H9 (cell line): ENCODE measurements around the gene EPHA2. TPM values are rescaled to one million over a fixed set of nuclear protein-coding genes. Genes with fewer than 3 reads are reported as not detected.

Experiments used
- DNase-seq: peaks from one replicate; pipeline ENCODE4 v3.0.0-alpha.2; 2017
- H2AFZ ChIP-seq: one replicate; pipeline ENCODE4 v1.6.1; 2013; ENCODE audit warnings: mild to moderate bottlenecking, low read length, control low read depth, moderate library complexity
- H2AK5ac ChIP-seq: 2 replicates; pipeline ENCODE4 v1.6.1; 2013; ENCODE audit warnings: low read length, control low read depth, mixed read lengths; ENCODE audit not compliant: insufficient read length
- H2BK120ac ChIP-seq: one replicate; pipeline ENCODE4 v1.6.1; 2013; ENCODE audit warnings: low read depth, mild to moderate bottlenecking, low read length, control low read depth, inconsistent platforms; ENCODE audit not compliant: poor library complexity, severe bottlenecking
- H2BK12ac ChIP-seq: 2 replicates; pipeline ENCODE4 v1.6.1; 2013; ENCODE audit warnings: low read length, control low read depth, mixed read lengths, low read depth; ENCODE audit not compliant: insufficient read length
- H2BK15ac ChIP-seq: 2 replicates; pipeline ENCODE4 v1.6.1; 2013; ENCODE audit warnings: low read depth, low read length, control low read depth
- H2BK20ac ChIP-seq: one replicate; pipeline ENCODE4 v1.6.1; 2013; ENCODE audit warnings: low read depth, mild to moderate bottlenecking, low read length, control low read depth, inconsistent platforms; ENCODE audit not compliant: poor library complexity, severe bottlenecking
- H2BK5ac ChIP-seq: 2 replicates; pipeline ENCODE4 v1.6.1; 2013; ENCODE audit warnings: low read length, control low read depth, mixed read lengths; ENCODE audit not compliant: insufficient read length
- H3K14ac ChIP-seq: 2 replicates; pipeline ENCODE4 v1.6.1; 2013; ENCODE audit warnings: low read length, control low read depth; ENCODE audit not compliant: insufficient read depth
- H3K18ac ChIP-seq: 2 replicates; pipeline ENCODE4 v1.6.1; 2013; ENCODE audit warnings: low read depth, mild to moderate bottlenecking, mixed read lengths, low read length, control low read depth; ENCODE audit not compliant: insufficient read length
- H3K23ac ChIP-seq: 2 replicates; pipeline ENCODE4 v1.6.1; 2013; ENCODE audit warnings: low read length, control low read depth, mixed read lengths, low read depth; ENCODE audit not compliant: insufficient read length
- H3K23me2 ChIP-seq: 2 replicates; pipeline ENCODE4 v1.6.1; 2013; ENCODE audit warnings: low read depth, mild to moderate bottlenecking, mixed read lengths, low read length, control low read depth; ENCODE audit not compliant: insufficient read length, poor library complexity, severe bottlenecking
- H3K27ac ChIP-seq: 2 replicates; pipeline ENCODE4 v1.5.1; 2013; ENCODE audit warnings: low read length, control low read depth, mixed read lengths, low read depth; ENCODE audit not compliant: insufficient read length
- H3K27me3 ChIP-seq: 2 replicates; pipeline ENCODE4 v1.6.1; 2013; ENCODE audit warnings: low read length, control low read depth, inconsistent platforms; ENCODE audit not compliant: insufficient read depth
- H3K4ac ChIP-seq: 2 replicates; pipeline ENCODE4 v1.6.1; 2013; ENCODE audit warnings: low read depth, mild to moderate bottlenecking, control low read depth, inconsistent platforms, low read length, moderate library complexity
- H3K4me1 ChIP-seq: 2 replicates; pipeline ENCODE4 v1.6.1; 2013; ENCODE audit warnings: low read length, control low read depth, inconsistent platforms; ENCODE audit not compliant: insufficient read depth
- H3K4me2 ChIP-seq: 2 replicates; pipeline ENCODE4 v1.6.1; 2013; ENCODE audit warnings: low read length, control low read depth, mixed read lengths; ENCODE audit not compliant: insufficient read length, insufficient read depth
- H3K56ac ChIP-seq: 2 replicates; pipeline ENCODE4 v1.6.1; 2013; ENCODE audit warnings: low read depth, mild to moderate bottlenecking, mixed read lengths, low read length, control low read depth; ENCODE audit not compliant: insufficient read length
- H3K79me1 ChIP-seq: 2 replicates; pipeline ENCODE4 v1.6.1; 2013; ENCODE audit warnings: low read depth, mild to moderate bottlenecking, moderate library complexity, low read length, control low read depth, inconsistent platforms; ENCODE audit not compliant: insufficient read depth, poor library complexity, severe bottlenecking
- H3K79me2 ChIP-seq: 2 replicates; pipeline ENCODE4 v1.6.1; 2013; ENCODE audit warnings: low read length, control low read depth, inconsistent platforms; ENCODE audit not compliant: insufficient read depth
- H3K9ac ChIP-seq: 2 replicates; pipeline ENCODE4 v1.6.1; 2013; ENCODE audit warnings: low read length, control low read depth, mixed read lengths; ENCODE audit not compliant: insufficient read length; ENCODE audit errors: extremely low read depth
- H3K9me3 ChIP-seq: one replicate; pipeline ENCODE4 v1.6.1; 2013; ENCODE audit warnings: low read depth, low read length, inconsistent platforms; ENCODE audit not compliant: control insufficient read depth
- H3T11ph ChIP-seq: one replicate; pipeline ENCODE4 v1.6.1; 2013; ENCODE audit warnings: mild to moderate bottlenecking, low read length, control low read depth, inconsistent platforms
- H4K20me1 ChIP-seq: one replicate; pipeline ENCODE4 v1.6.1; 2013; ENCODE audit not compliant: control insufficient read depth, insufficient read length, insufficient read depth
- H4K5ac ChIP-seq: 2 replicates; pipeline ENCODE4 v1.6.1; 2013; ENCODE audit warnings: low read depth, mild to moderate bottlenecking, mixed read lengths, low read length, control low read depth; ENCODE audit not compliant: insufficient read length
- H4K8ac ChIP-seq: replicated peaks from 2 replicates; pipeline ENCODE4 v1.6.1; 2013; ENCODE audit warnings: low read length, control low read depth, mixed read lengths, low read depth; ENCODE audit not compliant: insufficient read length
- H4K91ac ChIP-seq: 2 replicates; pipeline ENCODE4 v1.6.1; 2013; ENCODE audit warnings: low read depth, mild to moderate bottlenecking, moderate library complexity, mixed read lengths, low read length, control low read depth; ENCODE audit not compliant: insufficient read length
- H3K27ac Mint-ChIP-seq, 3 experiments: 2 replicates in 2 of 3; 3 replicates in 1 of 3; pipeline ENCODE4 v1.8.0; 2020 to 2021; ENCODE audit warnings: mixed read lengths in 3 of 3, mild to moderate bottlenecking in 1 of 3, moderate library complexity in 1 of 3
- H3K27me3 Mint-ChIP-seq: 2 replicates; pipeline ENCODE4 v1.8.0; 2021; ENCODE audit warnings: low read depth, mild to moderate bottlenecking, moderate library complexity, mixed read lengths
- H3K36me3 Mint-ChIP-seq, 3 experiments: 2 replicates in 2 of 3; 3 replicates in 1 of 3; pipeline ENCODE4 v1.8.0; 2020 to 2021; ENCODE audit warnings: low read depth in 3 of 3, mixed read lengths in 3 of 3; ENCODE audit not compliant: insufficient read depth in 1 of 3
- H3K4me1 Mint-ChIP-seq, 2 experiments: 2 replicates each; pipeline ENCODE4 v1.8.0; 2020; ENCODE audit warnings: mixed read lengths in 2 of 2
- H3K4me3 Mint-ChIP-seq, 2 experiments: 2 replicates in 1 of 2; 3 replicates in 1 of 2; pipeline ENCODE4 v1.8.0; 2020 to 2021; ENCODE audit warnings: mild to moderate bottlenecking in 2 of 2, mixed read lengths in 2 of 2, moderate library complexity in 1 of 2
- H3K9me3 Mint-ChIP-seq, 2 experiments: 2 replicates in 1 of 2; 3 replicates in 1 of 2; pipeline ENCODE4 v1.8.0; 2020; ENCODE audit warnings: mild to moderate bottlenecking in 2 of 2, mixed read lengths in 2 of 2, moderate library complexity in 1 of 2
- WGBS: extraction: QIAGEN DNeasy Blood & Tissue Kit; methylation state at CpG from one replicate; pipeline ENCODE4 v1.1.7; 2013; ENCODE audit warnings: missing lambda C conversion rate, low lambda C conversion rate, mixed read lengths; ENCODE audit not compliant: insufficient read length; ENCODE audit errors: extremely low coverage; 5-methylcytosine and 5-hydroxymethylcytosine counted together
- total RNA-seq: library from RNA; stranded (reverse); gene quantifications from 2 replicates; pipeline ENCODE4 v1.2.1, GENCODE V29; 2021
- TF ChIP-seq, protein P1 (sequence below): fragments of 200-600 bp; sonication (generic); conservative IDR thresholded peaks from 3 replicates; pipeline ENCODE4 v1.8.0; 2021; ENCODE audit warnings: antibody characterized with exemption, mild to moderate bottlenecking

Gene EPHA2
- total RNA-seq, 1 experiment from 2014 or later, result 33.1 TPM

DNA sequence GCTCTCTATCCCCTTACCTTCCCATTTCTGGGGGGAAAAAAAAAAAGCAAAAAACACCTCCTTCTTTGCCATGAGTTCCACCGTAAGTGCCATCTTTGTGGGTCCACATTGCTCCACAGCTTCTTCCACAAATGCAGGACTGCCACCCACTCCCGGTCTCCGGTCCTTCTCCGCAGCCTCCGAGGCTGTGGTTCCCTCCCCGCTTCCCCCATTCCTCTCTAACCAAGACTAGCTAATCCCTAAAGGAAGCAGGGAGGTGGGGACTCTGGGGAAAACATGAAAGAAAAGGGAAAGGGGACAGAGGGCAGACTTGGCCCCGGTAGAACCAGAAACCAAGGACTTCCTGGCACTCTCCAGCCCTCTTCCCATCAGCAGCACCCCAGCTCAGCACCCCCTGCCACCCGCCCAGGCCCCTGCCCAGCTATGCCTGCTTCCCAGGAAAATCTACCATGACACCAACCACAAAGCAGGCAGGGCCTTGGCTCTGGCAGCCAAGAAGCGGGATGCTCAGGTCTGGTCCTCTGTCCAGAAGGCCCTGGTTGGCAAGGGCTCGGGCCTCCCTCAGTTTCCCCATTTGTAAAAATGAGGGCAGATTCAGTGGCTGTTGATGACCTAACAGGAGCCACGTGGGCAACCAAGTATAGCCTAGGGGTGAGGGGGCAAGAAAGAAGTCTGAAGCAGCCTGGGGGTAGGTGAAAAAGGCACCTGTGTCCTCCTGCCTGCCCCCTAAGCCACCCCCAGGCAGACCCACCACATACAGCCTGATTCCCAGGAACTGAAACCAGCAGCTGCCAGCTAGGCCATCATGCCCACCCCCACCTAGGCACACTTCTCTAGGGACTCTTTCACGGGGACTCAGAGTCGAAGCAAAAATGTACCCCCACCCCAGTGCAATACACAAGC is 2.5 kb downstream of the EPHA2 start:
- Histone ChIP-seq H3K9ac (no peak overlapping the region), H3K27ac (no peak overlapping the region), H3K79me1 (no peaks in the 10 kb centered on the region), H3K27me3 (no peaks in the 10 kb centered on the region), H4K5ac (no peak overlapping the region), H2AK5ac (no peak overlapping the region), H2BK12ac (no peak overlapping the region), H2AFZ (no peak overlapping the region), H3K4ac (no peak overlapping the region), H2BK15ac (no peak overlapping the region), H3K14ac (peak overlapping the region; percentile 44; the same call in 1 of the 2 replicates), H4K20me1 (no peaks in the 10 kb centered on the region), H3K79me2 (peaks cover 37% of the 10 kb centered on the region; the same call in 1 of the 2 replicates), H3K56ac (no peak overlapping the region), H2BK20ac (no peak overlapping the region), H3K4me1 (peaks cover 5% of the 10 kb centered on the region; the same call in 1 of the 2 replicates), H2BK5ac (no peak overlapping the region), H4K8ac (no peak overlapping the region), H3K23ac (no peak overlapping the region), H2BK120ac (no peak overlapping the region), H3T11ph (no peak overlapping the region), H3K9me3 (no peaks in the 10 kb centered on the region), H3K18ac (no peak overlapping the region), H4K91ac (no peak overlapping the region), H3K4me2 (peak overlapping the region; percentile 52), H3K23me2 (peaks cover 7% of the 10 kb centered on the region)
- Mint-ChIP-seq H3K9me3 (no peaks in the 10 kb centered on the region), H3K36me3 (peaks cover 7 to 26% (median 10%) of the 10 kb centered on the region in 3 experiments; a peak in 6 of 7 replicates), H3K4me3 (peak overlapping the region; percentile 88 to 95), H3K27me3 (peaks cover 23% of the 10 kb centered on the region), H3K27ac (peak overlapping the region in 2 of 3 experiments; percentile 65 to 74; a peak in 4 of 7 replicates), H3K4me1 (peaks cover 45% of the 10 kb centered on the region in 2 experiments)
- no CpG with 5 or more reads among the region's 13 CpGs for WGBS
- no peak for DNase-seq
- TF ChIP-seq, protein P1, sequence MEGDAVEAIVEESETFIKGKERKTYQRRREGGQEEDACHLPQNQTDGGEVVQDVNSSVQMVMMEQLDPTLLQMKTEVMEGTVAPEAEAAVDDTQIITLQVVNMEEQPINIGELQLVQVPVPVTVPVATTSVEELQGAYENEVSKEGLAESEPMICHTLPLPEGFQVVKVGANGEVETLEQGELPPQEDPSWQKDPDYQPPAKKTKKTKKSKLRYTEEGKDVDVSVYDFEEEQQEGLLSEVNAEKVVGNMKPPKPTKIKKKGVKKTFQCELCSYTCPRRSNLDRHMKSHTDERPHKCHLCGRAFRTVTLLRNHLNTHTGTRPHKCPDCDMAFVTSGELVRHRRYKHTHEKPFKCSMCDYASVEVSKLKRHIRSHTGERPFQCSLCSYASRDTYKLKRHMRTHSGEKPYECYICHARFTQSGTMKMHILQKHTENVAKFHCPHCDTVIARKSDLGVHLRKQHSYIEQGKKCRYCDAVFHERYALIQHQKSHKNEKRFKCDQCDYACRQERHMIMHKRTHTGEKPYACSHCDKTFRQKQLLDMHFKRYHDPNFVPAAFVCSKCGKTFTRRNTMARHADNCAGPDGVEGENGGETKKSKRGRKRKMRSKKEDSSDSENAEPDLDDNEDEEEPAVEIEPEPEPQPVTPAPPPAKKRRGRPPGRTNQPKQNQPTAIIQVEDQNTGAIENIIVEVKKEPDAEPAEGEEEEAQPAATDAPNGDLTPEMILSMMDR, result no peak
